ENCODE data around the gene DUSP10.

DUSP10 gene

DNA sequence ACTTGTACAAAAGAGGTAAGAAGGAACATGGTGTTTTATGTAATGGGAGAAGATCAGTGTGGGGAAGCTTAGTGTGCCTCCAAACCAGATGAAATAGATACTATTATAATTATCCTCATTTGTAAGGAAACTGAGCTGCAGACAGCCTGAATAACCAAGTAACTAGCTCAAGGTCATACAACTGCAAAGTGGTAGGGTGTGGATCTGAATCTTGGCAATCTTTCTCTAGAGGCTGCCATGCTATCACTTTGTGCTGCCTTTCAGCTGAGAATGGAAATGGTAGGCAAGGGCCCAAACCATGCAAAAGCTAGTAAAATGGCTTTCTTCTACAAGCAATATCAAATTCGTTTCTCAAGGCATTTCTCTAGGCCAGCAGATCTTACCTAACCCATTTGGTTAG lies 51.0 kb downstream of the DUSP10 start:
- DNase-seq: no peak

DNA sequence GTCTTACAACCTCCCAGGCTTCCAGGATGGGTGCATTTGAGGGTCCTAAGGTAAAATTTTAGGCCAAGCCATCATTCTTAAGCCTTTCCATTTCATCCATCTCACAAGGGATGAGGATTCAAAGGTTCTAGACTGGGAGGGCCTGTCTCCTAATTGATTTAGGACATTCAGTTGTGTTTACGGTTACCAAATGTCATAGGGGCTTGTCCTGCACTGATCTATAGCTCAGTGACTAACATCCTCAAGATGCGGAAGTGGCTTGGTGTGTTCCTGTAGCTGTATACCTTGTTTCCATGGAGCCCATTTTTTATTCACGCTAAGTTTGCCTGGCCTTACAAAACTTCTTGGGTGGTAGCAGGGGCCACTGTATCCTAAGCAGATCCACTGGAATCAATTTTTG lies 52.8 kb downstream of the DUSP10 start:
- DNase-seq: no peak

- no peak for DNase-seq
These were observed 53.4 kb downstream of the DUSP10 start for GRCh38 chr1:221688488-221688843.

DNA sequence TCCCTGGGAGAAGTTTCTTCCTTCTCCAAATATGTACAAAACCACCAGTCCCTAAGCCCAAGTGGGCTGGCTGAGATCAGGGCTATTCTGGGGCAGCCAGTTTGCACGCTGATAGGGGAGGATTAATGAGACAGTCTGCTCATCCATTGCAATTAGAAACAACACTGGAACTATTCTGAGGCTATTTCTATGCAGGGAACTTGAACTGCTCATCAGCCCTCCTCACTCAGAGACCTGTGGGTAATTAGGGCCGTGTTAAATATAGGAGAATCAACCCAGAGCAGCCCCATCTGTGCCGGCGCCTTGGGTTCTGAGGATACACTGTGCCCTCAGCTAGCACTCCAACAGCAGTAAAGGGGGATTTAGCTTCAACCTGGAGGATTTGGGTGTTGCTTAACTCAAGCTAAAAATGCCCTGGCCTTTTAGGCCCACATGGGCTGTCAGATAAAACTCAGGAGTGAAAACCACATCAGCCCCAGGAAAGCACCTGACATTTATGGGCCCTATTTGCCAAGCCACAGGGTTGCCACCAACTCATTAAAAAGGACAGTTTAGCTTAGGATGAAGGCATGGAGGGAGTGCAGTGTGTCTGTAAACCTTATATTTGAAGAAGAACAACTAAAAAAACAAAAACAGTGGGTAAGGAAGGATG lies 53.9 kb downstream of the DUSP10 start:
- DNase-seq: no peak

- no peak for DNase-seq
These were observed 58.2 kb downstream of the DUSP10 start for GRCh38 chr1:221683681-221684080.

GRCh38 chr1:221680085-221680484 lies 61.8 kb downstream of the DUSP10 start:
- no peak for DNase-seq

GRCh38 chr1:221678014-221678413 lies 63.9 kb downstream of the DUSP10 start:
- DNase-seq: no peak

DNA sequence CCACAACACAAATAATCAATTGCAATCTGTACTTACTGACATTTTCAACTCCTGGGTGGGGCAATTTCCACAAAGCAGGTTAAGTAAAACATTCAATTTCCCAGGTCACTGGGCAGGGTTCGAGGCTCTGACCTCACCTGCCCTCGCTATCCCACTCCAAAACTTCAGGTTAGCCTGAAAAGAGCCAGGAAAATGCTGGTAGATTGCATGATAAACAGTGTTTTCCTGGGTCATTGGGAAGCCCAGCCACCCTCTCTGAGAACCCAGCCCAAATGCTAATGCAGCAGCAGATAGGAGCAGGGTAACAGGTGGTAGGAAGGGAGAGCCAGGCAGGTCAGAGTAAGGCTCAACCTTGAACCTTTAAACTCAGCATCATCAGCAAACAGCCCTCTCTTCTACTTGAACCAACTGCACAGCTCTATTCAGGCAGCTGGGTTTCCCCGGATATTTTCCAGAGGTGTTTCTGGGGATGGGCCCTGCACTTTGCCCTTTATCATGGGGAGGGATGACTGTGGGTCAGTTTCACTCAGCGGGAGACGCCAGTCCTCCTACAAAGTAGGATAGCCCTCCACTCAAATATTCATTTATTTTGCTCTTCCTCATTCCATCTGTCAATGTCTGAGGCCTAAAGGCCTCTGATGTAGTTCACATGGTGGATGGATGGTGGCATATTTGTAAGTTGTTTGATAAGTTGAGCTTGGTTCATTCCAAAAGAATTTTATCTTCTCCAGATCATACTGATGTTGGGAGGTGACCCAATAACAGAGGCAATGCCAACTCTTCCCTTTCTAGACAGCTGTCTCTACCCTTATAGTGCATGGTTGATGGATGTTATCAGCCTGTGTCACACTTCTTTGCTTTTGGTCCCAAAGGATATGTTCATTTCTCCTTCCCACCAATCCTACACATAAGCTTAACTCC lies 65.7 kb downstream of the DUSP10 start:
- DNase-seq: no peak

GRCh38 chr1:221672965-221673364 lies 68.9 kb downstream of the DUSP10 start:
- DNase-seq: no peak

DNA sequence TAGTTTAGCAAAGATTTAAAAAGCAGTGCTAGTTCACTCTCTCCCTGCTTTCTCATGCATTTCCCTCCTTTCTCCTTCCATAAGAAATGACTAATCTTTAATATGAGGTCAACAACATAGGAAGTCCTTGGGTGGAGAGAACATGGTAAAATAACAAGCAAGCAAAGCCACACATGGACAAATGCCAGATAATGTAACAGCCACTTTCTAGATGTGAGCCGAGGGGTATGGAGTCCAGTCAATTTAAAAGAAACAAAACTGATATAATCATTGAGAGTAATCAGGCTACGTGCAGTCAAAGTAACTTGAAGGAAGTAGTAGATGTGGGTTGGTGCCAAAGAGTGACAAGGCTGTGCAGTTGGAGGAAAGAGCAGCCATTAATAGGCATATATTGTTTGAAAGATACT lies 69.6 kb downstream of the DUSP10 start:
- no peak for DNase-seq

DNA sequence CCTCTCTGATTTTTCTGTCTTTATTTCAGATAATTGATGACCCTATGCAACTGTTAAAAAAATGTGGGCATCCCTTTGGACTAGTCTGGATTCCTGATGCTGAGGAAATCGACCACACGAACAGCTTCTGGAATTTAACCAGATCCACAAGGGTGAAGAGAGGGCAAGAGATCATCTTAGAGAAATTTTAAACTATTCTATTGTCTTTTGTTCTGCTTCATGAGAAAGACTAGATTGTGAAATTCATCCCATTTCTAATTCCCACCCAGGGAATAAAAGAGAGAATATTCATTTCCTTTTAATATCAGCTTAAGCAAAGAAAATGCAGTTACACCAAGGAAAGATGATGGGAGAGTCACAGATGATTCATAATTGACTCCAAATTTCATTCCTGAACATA lies 71.8 kb downstream of the DUSP10 start:
- no peak for DNase-seq

DNA sequence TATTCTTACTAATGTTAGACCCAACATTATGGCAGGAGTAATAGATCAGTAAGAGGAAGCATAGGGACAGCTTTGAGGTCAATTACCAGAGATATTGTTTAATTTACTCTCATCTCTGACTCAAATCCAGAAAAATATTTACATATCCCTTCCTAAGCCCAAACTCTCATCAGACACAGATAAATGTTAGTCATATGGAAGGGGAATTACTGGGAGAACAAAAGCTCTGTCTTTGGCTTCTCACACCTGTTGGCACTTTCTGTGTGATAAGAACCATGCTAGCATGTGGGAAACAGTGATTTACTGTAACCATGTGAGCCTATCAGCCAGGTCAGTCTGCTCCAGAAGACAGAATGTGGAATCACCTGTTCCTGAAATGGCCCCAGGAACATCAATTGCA lies 72.4 kb downstream of the DUSP10 start:
- no peak for DNase-seq

DNA sequence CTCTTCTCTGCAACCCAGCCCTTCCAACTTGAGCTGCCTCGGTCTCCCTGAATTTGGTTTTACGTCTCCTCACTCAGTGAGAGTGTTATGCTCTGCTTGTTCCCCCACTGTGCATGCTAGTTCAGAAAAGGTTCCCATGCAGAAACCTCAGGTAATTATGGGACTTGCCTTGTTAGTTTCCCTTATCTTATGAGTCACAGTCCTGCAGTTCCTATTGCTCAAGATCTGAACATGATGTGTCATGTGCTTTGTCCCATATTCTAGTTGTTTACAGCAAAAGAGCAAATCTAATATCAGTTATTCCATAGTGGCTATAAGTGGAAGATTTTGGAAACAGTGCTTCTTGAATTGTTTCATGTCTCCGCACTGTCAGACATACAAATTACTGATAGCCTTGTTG lies 74.4 kb downstream of the DUSP10 start:
- DNase-seq: no peak

GRCh38 chr1:221664253-221664652 lies 77.6 kb downstream of the DUSP10 start:
- DNase-seq: no peak

DNA sequence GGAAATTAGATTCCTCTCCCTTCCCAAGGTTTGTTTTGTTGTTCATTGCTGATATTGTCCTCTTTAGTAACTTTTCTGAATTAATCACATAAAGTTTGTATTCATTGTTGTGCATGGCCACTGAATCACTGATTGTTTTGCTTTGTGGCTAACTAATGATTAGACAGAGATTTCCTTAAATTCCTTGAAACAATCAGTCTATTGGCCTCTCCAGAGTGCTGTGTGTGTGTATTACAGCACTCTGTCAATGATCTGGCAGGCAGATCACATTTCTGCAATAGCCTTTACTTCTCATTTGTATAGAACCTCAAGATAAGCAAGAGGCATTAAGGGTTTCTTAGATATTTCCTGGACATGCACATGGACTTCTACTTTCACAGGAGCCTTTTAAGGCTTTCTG lies 78.6 kb downstream of the DUSP10 start:
- DNase-seq: no peak

GRCh38 chr1:221655766-221656305 lies 86.1 kb downstream of the DUSP10 start:
- no peak for DNase-seq
